HG03095 (cell line): ENCODE data around the gene NTPCR.

ENCODE experiments used
- ATAC-seq: cut with Tn5 transposase; IDR thresholded peaks from one replicate; pipeline ENCODE4 v1.9.1; 2021; ENCODE audit warnings: moderate library complexity; ENCODE audit not compliant: unreplicated experiment

NTPCR gene

DNA sequence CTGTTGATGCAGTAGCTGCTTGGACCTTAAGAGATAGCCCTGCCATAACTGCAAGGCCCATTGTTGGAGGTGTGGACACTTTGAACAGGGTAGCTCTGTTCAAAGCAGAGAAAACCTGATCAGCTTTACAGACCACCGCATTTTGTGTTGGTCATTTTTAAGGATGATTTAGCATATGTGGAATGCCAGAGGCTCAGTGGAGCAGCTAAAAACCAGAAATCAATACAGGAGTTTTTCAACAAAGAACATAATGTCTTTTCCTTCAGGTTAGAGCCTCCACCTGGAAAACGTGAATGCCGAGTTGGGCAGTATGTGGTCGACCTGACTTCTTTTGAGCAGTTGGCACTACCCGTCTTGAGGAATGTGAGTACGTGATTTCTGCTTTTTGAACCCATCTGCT is 5.7 kb downstream of the NTPCR start:
- ATAC-seq: no peak

DNA sequence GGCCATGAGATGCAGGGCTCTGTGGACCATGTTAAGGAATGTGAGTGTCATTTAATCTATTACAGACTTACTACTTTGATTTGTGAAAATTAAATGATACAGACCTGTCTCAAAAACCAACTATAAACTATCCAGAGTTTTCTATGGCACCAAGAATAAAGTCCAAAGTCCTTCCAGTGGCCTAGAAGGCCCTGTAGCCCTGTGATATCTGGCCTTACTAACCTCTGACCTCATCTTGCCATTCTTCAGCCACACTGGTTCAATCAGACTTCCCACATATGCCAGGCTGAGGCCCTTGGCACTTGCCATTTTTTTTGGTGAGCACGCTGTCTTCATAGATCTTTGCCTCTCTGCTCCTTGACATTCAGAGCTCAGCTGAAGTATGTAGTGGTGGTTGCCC is 7.7 kb downstream of the NTPCR start:
- no peak for ATAC-seq

DNA sequence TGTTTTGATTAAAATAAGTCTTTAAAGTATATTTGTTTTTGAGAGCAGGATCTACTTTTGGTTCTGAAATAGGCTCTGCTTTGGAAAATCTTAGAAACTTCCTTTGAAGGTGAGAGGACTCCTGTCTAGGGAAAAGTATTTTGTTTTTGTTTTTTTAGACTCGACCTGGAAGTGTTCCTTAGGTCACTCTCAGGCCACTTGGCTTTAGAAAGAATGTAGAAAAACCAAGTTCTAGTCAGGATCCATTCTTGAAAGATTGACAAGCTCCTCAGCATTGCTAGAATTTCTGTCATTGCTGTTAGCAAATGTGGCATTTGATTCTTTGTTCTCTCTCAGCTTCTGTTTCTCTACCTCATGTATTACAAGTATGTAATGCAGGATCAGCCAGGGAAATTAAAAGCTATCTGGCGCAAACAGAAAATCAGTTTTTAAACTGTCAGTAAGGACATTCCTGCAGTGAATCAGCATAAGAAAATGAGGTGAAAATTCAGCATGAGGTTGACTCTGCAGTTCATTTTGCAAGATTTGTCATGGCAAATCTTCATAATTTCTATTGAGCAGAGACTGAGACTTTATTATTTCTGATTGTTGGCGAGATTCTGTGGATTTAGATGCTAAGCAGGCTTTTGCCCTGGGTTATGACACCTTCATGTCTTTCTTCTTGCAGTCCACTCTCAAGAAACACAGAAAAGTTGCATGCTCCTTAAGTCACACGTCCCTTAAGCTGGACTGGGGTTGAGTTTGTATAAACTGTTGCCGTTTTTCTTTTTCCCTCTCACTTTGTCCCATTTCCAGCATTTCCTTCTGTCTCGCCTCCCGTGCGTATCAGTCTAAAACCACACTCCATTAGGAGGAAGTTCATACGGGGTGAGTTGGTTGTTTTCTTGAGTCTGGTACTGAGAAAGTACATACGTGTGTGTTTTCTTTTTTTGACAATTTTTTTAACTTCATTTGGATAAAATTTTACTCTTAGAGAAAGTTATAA is 12.6 kb downstream of the NTPCR start:
- ATAC-seq: no peak

DNA sequence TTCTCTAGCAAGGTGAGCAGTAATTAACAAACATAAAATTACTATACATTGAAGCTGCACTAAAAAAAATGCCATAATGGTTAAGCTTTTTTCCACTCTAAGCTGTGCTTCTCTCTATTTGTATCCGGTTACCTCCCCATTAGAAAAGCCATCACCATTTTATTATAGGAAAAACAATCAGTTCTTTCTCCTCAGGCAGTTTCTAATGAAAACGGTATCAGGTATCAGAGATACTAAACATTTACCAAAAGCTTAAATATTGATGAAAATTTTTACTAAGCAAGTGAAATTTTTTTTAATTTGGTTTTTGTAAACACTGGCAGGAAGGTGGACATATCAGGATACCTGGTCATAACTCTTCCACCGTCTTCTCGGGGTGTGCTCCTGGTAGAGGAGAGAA is 14.2 kb downstream of the NTPCR start:
- ATAC-seq: no peak

DNA sequence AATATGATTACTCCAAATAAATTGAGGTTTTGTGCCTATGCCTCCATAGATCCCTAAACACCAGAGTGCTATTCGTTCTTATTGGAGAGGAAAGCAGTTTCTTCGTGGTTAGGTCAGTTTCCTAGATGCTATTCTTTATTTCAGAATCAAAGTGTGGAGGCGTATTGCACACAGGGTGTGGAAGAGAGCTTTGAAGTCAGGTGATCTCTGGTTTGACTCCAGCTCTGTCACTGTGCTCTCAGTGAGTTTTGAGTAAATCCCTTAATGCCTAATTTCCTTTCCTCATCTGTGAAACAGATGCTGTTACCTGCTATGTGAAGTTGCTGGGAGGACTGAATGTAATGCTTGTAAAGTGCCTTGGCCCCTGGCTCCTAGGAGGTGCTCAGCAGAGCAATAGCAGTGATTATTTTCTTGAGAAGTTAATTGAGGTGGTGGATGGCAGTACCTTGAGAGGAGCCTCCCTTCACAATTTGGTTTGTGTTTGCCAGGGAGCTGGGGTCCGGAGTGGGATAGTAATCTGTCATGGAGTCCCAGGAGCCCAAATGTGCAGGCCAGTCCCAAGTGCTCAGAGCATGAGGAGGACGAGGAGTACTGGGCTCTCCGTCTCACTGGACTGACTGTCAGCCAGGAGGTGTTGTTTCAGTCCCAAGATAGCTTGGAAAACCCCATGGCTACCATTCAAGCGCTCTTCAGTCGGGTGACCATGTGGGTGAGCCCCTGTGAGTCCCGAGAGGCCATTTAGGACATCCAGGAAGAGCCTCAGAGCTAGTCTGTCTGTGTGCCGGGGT is 14.9 kb downstream of the NTPCR start:
- ATAC-seq: no peak

DNA sequence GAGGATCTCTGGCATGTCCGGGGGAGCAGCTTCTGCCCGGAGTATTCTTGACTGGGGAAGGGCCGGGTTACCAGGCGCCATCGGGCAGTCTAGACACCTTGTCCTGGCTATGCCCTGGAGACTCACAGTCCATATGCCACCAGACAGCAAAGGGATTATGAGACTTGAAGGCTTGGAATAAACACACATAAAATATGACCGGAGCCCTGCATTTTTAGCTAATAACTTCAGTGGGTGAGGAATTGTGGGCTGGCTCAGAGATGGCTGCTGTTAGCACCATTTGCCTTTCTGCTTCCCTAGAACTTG is 15.5 kb downstream of the NTPCR start:
- ATAC-seq: no peak

DNA sequence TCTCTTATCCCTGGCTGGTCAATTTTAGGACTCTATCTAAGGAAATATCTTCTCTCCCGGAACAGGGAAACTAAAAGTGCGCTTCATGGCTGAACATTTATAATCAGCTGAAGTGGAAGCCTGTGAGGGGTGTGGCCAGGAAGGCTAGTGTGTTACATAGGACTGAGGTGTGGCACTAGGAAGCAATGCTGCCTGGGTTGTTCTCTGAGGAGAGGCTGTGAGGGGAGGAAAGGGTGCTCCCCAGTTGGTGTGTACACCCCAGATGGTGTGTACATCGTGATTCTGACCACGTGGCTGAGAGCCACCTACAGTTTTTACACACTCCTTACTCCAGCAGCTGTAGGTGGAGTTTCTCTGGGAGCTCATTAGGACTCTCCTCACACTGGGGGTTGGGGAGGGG is 16.3 kb downstream of the NTPCR start:
- ATAC-seq: no peak

DNA sequence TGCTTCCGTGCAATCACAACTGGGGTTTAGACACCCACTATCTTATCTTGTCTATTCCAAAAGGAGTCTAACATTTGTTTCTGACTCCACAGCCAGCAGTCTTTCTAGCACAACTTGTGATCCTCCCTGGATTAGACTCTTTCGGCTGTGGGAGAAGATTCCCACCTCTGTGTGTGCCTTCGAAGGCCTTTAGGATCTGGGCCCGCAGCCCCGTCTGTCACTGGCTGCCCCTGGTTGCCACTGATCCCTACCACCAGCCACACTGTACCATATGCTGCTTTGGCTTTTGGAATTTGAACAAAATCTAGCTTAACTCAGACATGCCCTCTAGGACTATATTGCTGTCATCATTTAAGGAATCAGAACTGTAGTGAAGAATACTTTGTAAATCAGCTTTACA is 18.0 kb downstream of the NTPCR start:
- ATAC-seq: no peak

DNA sequence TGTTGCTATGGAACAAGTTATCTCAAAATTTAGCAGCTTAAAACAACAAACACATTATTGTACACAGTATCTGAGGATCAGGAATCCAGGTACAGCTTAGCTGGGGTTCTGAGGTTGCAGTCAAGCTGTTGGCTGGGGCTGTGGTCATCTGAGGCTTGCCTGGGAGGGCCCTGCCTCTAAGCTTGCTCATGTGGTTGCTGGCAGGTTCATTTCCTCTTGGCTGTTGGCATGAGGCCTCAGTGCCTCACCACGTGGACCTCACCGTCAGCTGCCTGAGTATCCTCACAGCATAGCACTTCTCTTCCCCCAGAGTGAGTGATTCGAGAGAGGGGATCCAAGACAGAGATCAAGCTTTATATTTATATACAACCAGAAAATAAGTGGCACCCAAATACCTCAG is 18.6 kb downstream of the NTPCR start:
- ATAC-seq: no peak

DNA sequence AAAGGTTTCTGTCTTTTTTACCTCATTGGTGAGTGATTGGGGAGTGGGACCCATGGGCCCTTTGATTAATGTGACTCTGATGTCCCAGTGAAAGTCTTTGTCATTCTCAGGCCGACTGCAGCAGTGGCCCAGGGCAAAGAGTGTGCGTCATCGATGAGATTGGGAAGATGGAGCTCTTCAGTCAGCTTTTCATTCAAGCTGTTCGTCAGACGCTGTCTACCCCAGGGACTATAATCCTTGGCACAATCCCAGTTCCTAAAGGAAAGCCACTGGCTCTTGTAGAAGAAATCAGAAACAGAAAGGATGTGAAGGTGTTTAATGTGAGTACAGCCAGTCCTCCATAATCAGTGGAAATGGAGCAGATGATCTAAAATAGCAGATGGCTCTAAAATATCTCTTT is 19.4 kb downstream of the NTPCR start:
- ATAC-seq: no peak

DNA sequence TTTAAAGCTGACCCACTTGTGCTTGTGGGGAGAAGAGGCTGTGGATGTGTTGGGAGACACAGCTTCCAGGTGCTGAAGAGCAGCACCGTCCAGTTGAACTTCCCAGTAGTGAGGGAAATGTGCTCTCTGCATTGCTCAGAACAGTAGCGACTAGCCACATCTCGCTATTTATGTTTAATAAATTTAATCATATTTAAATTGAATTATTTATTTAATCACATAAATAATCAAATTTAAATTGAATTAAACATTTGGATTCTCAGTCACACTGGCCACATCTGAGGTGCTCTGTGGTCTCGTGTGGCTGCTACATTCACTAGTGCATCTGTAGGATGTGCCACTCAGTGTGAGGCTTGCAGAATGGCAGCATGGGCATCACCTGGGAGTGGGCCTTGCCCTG is 20.1 kb downstream of the NTPCR start:
- ATAC-seq: no peak

DNA sequence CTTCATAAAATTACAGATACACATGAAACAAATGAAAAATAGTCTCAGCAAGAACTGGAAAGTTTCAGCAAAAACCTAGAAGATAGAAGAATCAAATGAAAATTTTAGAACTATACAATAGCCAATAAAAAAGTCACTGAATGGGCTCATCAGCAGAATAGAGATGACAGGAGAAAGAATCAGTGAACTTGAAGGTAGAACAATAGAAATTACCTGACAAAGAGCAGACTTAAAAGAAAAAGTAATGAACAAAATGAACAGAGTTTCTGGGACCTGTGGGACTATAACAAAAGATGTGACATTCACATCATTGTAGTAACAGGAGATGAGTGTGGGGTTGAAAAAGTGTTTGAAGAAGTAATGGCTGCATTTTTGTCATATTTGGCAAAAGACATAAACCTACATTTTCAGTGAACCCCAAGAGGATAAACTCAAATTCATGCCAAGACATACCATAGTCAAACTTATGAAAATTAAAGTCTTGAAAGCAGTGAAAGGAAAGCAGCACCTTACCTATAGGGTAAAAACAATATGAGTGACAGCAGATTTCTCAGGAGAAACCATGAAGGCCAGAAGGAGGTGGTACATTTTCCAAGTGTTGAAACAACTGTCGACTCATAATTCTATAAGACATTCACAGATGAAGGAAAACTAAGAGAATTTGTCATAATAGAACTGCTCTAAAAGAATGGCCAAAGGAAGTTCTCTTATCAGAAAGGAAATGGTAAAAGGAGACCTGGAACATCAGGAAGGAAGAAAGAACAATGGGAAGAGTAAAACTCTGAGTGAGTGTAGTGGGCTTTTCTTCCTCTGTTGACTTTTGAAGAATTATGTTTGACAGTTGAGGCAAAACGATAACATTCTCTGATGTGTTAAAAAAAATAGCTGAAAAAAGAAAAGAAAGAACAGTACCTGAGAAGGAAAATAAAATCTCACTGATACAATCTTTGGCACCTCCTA is 23.5 kb downstream of the NTPCR start:
- ATAC-seq: no peak

DNA sequence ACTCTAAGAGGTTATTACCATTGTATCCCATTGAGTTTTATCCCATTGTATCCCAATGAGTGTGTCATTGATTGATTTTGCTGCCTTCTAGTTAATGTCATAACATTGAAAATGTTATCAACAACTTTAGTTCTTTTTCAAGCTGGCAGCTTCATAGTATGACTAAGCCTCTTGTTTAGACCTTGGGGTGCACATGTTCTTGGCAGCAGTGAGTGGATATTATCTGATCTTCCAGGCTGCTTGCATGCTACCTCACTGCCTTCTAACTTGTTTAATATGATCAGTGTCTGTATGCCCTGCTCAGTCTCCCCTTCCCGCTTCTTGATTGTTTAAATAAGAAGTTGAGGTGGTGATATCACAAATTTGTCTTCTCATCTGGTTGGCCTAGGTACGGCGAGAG is 24.6 kb downstream of the NTPCR start:
- ATAC-seq: no peak

DNA sequence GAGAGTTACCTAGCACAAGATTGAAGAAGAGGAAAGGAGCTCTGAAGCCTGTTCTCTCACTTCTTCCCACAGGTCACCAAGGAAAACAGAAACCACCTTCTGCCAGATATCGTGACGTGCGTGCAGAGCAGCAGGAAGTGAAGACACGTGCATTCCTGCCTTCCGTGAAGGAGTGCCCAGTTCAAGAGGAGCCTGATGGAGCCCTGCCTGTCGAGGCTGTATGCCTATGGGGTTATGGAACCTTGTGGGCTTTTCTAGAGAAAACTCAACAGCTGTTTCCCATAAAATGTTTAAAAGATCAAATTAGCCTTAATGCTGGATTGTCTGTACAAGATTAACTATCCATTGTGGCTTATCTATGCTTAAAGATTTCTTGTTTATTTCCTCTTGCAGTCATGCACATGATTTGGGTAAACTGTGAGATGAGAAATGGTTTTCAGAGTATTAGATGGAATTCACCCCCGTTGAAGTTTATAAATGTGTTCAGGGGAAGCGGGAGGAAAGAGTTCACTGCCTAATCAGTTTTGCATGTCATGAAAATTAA is 27.8 kb downstream of the NTPCR start:
- ATAC-seq: no peak

DNA sequence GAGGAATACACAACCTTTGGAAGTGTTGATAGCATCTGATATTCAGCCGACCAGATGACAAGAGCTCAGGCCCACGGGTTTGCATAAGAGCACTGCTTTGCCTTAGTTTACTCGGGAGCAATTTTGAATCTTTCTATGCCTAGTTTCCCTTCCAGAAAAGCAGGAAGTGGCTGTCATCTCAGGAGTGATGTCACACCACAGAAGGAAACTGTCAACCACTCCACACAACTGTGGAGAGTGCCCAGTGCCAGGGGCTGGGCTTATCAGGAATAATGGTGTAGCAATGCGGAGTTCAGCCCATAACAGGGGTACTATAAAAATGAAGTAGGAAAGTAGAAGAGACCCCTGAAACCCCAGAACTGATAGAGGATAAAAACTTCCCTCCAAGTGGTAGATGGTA is 28.4 kb downstream of the NTPCR start:
- ATAC-seq: no peak

DNA sequence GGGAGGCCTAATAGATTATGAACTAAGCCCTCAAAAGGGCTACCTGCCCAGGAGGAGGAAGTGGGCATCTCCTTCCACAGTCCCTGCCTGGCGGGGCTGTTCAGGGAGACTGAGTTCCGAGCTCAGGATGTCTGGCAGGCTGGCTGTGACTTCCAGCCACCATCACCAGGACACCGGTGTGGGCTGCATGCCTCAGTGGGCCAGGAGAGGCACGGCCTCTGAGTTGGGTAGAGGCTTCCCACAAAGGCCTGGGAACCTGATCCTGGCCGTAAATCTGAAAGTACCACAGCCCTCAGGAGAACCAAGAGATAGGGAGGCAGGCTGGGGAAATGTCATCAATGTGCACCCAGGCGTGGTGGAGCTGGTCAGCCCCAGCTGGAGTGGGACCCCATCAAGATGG is 29.1 kb downstream of the NTPCR start:
- ATAC-seq: no peak

DNA sequence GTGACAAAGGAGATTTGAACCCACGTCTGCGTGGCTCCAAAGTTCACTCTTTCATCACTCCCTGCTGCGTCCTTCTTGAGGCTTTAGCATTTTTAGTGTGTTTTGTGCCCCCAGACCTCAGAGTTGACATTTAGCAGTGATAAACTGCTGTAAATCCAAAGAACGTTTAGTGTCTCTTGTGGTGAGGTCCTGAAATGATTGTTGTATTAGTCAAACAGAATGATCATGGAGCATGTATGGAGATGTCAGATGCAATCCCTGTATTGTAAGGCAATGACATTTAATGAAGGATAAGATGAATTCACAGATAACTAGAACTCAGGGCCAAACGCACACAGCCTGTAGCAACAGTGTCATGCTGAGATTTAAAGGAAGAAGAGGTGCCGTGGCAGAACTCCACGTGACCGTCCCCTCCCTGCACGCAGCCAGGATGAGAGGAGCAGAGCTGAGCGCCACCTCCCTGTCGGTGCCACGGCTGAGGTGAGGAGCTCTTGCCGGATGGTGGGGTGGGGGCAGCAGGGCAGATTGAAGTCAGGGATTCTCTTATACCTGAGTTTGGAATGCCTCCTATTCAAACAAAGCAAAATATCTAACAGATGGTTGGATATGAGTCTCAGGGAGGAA is 30.1 kb downstream of the NTPCR start:
- ATAC-seq: no peak

DNA sequence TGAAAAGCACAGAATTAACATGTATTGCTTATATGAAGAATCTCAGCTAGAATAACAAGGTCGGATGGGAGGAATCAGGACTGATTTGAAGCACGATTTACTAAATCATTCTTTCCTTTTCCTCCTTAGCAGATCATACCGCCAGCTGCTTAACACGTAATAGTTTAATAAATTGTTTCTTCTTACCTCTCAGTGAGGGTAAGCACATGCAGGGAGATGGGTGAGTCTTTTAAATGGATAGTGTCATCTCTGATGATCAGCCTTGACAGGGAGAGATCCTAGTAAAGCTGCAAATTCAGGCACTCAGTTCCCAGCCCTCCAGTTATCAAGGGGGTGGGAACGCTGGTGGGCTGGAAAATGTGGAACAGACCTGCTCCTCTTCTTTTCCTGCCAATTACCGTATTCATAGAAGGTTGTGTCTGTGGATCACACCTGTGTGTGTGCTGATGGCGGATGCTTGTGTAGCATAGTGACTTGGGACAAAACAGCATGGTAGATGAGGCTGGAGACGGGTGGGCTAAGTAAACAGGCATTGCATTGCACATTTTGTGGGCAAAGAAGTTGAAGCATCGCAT is 30.7 kb downstream of the NTPCR start:
- ATAC-seq: no peak

DNA sequence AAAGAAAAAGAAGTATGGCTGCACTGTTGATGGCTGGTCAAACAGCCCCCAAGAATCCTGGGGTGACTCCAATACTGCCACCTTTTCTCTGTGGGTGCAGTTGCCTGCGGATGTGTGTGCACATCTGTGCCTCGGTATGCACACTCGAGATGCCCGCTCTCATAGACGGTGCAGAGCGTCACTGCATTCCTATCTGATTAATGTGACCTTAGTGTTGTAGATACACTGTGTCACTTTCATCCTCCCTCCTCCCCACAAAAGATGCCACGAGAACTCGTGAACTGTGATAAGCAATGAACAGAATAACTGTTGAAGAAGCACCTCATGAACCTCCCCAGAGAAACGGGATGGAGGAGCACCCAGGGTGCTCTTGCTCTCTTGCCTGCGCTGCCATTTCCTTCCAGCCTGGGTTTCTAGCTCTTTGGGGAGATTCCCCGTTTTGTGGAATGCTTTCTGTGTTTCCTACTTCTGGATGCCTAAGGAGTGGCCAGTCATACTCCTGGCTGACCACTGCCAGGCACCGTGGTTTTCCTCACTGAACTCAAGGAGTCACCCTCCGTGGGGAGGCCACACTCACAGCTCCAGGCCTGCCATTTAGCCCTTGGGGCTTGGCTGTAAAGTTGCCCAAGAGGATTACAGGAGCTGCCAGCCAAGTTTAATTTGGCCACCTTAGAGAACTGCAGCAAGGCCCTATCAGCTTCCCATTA is 32.0 kb downstream of the NTPCR start:
- ATAC-seq: no peak
